Neural progenitor cell (in vitro differentiated cells): ENCODE measurements around the gene WIPF1. TPM values are rescaled to one million over a fixed set of nuclear protein-coding genes. Genes with fewer than 3 reads are reported as not detected.

Experiments used
- DNase-seq: peaks from one replicate; pipeline ENCODE4 v3.0.0-alpha.2; 2016; ENCODE audit warnings: low spot score
- H2AFZ ChIP-seq: fragments of 200-600 bp; sonication (generic); replicated peaks from 2 replicates; pipeline ENCODE4 v1.6.1; 2016; ENCODE audit warnings: antibody characterized with exemption
- H3F3A ChIP-seq: fragments of 200-600 bp; sonication (generic); 2 replicates; pipeline ENCODE4 v1.6.1; 2016; ENCODE audit warnings: antibody characterized with exemption, low read depth
- H3K27ac ChIP-seq: fragments of 200-600 bp; sonication (generic); 2 replicates; pipeline ENCODE4 v1.5.1; 2016; ENCODE audit warnings: mild to moderate bottlenecking
- H3K27me3 ChIP-seq: fragments of 200-600 bp; sonication (generic); 2 replicates; pipeline ENCODE4 v1.6.1; 2016; ENCODE audit warnings: mild to moderate bottlenecking, moderate library complexity
- H3K36me3 ChIP-seq: fragments of 200-600 bp; sonication (generic); 2 replicates; pipeline ENCODE4 v1.5.1; 2016
- H3K4me1 ChIP-seq: fragments of 200-600 bp; sonication (generic); 2 replicates; pipeline ENCODE4 v1.6.1; 2016; ENCODE audit warnings: mixed run types
- H3K4me2 ChIP-seq: fragments of 200-600 bp; sonication (generic); 2 replicates; pipeline ENCODE4 v1.6.1; 2016
- H3K4me3 ChIP-seq: fragments of 200-600 bp; sonication (generic); 2 replicates; pipeline ENCODE4 v1.5.1; 2016
- H3K79me2 ChIP-seq: fragments of 200-600 bp; sonication (generic); 2 replicates; pipeline ENCODE4 v1.6.1; 2016; ENCODE audit warnings: low read depth
- H3K9ac ChIP-seq: fragments of 200-600 bp; sonication (generic); 2 replicates; pipeline ENCODE4 v1.6.1; 2016
- H3K9me3 ChIP-seq: fragments of 200-600 bp; sonication (generic); 2 replicates; pipeline ENCODE4 v1.5.1; 2016; ENCODE audit warnings: low read depth
- H4K20me1 ChIP-seq: fragments of 200-600 bp; sonication (generic); 2 replicates; pipeline ENCODE4 v1.6.1; 2016; ENCODE audit warnings: low read depth
- H3K27ac Mint-ChIP-seq: 3 replicates; pipeline ENCODE4 v1.8.0; 2021; ENCODE audit warnings: mixed read lengths
- H3K27me3 Mint-ChIP-seq: 2 replicates; pipeline ENCODE4 v1.8.0; 2022; ENCODE audit warnings: low read depth, mild to moderate bottlenecking, inconsistent platforms, moderate library complexity, mixed read lengths; ENCODE audit not compliant: insufficient read depth
- H3K36me3 Mint-ChIP-seq: 3 replicates; pipeline ENCODE4 v1.8.0; 2021; ENCODE audit warnings: mixed read lengths
- H3K4me1 Mint-ChIP-seq: 3 replicates; pipeline ENCODE4 v1.8.0; 2021; ENCODE audit warnings: mixed read lengths
- H3K4me3 Mint-ChIP-seq: 3 replicates; pipeline ENCODE4 v1.8.0; 2021; ENCODE audit warnings: mild to moderate bottlenecking, moderate library complexity, mixed read lengths
- H3K9me3 Mint-ChIP-seq: 3 replicates; pipeline ENCODE4 v1.8.0; 2020; ENCODE audit warnings: mixed read lengths
- CTCF ChIP-seq: fragments of 200-600 bp; sonication (generic); IDR thresholded peaks from 2 replicates; pipeline ENCODE4 v1.5.1; 2017; ENCODE audit warnings: antibody characterized with exemption, mild to moderate bottlenecking
- EZH2 ChIP-seq: fragments of 200-600 bp; sonication (generic); IDR thresholded peaks from 2 replicates; pipeline ENCODE4 v1.6.1; 2017; ENCODE audit warnings: antibody characterized with exemption, mild to moderate bottlenecking, moderate library complexity
- EZH2phosphoT487 ChIP-seq: fragments of 200-600 bp; sonication (generic); IDR thresholded peaks from 2 replicates; pipeline ENCODE4 v1.6.1; 2017; ENCODE audit warnings: antibody characterized with exemption
- total RNA-seq: library from RNA; depleted of rRNA; stranded (reverse); fragments of >200 nt; gene quantifications from 2 replicates; pipeline ENCODE4 v1.2.3, GENCODE V29; 2015; ENCODE audit warnings: low replicate concordance

Gene WIPF1
- total RNA-seq, 1 donor from 2014 or later, result 17.2 TPM

- Mint-ChIP-seq H3K9me3 (peaks cover 2% of the 10 kb centered on the region), H3K27ac (no peak overlapping the region), H3K27me3 (no peaks in the 10 kb centered on the region), H3K4me3 (no peak overlapping the region), H3K36me3 (peaks cover 4% of the 10 kb centered on the region), H3K4me1 (peaks cover 22% of the 10 kb centered on the region)
- Histone ChIP-seq H3K9ac (no peak overlapping the region), H3K9me3 (no peaks in the 10 kb centered on the region), H3K4me3 (no peak overlapping the region), H3K27ac (no peak overlapping the region), H3K36me3 (no peaks in the 10 kb centered on the region), H4K20me1 (no peaks in the 10 kb centered on the region), H3F3A (peaks cover 3% of the 10 kb centered on the region), H2AFZ (no peak overlapping the region), H3K4me2 (no peak overlapping the region), H3K4me1 (peaks cover 16% of the 10 kb centered on the region), H3K27me3 (no peaks in the 10 kb centered on the region), H3K79me2 (no peaks in the 10 kb centered on the region)
- TF ChIP-seq EZH2 (no peak), EZH2phosphoT487 (no peak), CTCF (no peak)
- no peak for DNase-seq
Measured at GRCh38 chr2:174595891-174596397, 1.7 kb downstream of the WIPF1 start.

GRCh38 chr2:174595116-174595809 is 2.3 kb downstream of the WIPF1 start:
- Mint-ChIP-seq H3K9me3 (peaks cover 2% of the 10 kb centered on the region), H3K36me3 (peaks cover 3% of the 10 kb centered on the region), H3K27ac (no peak overlapping the region), H3K27me3 (no peaks in the 10 kb centered on the region), H3K4me3 (no peak overlapping the region), H3K4me1 (peaks cover 22% of the 10 kb centered on the region)
- Histone ChIP-seq H3K9me3 (no peaks in the 10 kb centered on the region), H4K20me1 (no peaks in the 10 kb centered on the region), H3K36me3 (no peaks in the 10 kb centered on the region), H3F3A (peaks cover 3% of the 10 kb centered on the region), H3K9ac (no peak overlapping the region), H3K4me3 (no peak overlapping the region), H2AFZ (no peak overlapping the region), H3K4me1 (peaks cover 20% of the 10 kb centered on the region), H3K79me2 (no peaks in the 10 kb centered on the region), H3K27me3 (no peaks in the 10 kb centered on the region), H3K4me2 (no peak overlapping the region), H3K27ac (no peak overlapping the region)
- DNase-seq, result no peak
- no peak for TF ChIP-seq EZH2
- TF ChIP-seq CTCF, result no peak
- no peak for TF ChIP-seq EZH2phosphoT487

- no peak overlapping the region for H3K4me3 Mint-ChIP-seq
- H3F3A ChIP-seq, result peaks cover 3% of the 10 kb centered on the region
- H3K36me3 Mint-ChIP-seq, result peaks cover 2% of the 10 kb centered on the region
- peaks cover 22% of the 10 kb centered on the region for H3K4me1 Mint-ChIP-seq
- no peak overlapping the region for H3K4me2 ChIP-seq
- no peak for DNase-seq
- no peaks in the 10 kb centered on the region for H3K27me3 Mint-ChIP-seq
- H3K9me3 Mint-ChIP-seq, result no peaks in the 10 kb centered on the region
- H3K27ac ChIP-seq, result no peak overlapping the region
- peaks cover 20% of the 10 kb centered on the region for H3K4me1 ChIP-seq
- no peaks in the 10 kb centered on the region for H3K9me3 ChIP-seq
- no peaks in the 10 kb centered on the region for H3K79me2 ChIP-seq
- no peaks in the 10 kb centered on the region for H3K27me3 ChIP-seq
- TF ChIP-seq CTCF, result no peak
- no peak for TF ChIP-seq EZH2
- TF ChIP-seq EZH2phosphoT487, result no peak
- no peaks in the 10 kb centered on the region for H3K36me3 ChIP-seq
- no peak overlapping the region for H2AFZ ChIP-seq
- no peak overlapping the region for H3K27ac Mint-ChIP-seq
- H4K20me1 ChIP-seq, result no peaks in the 10 kb centered on the region
- H3K9ac ChIP-seq, result no peak overlapping the region
- H3K4me3 ChIP-seq, result no peak overlapping the region
Measured at GRCh38 chr2:174594456-174594855, 3.1 kb downstream of the WIPF1 start.
